ENCODE results near the gene ERC2. TPM values are rescaled to one million over a fixed set of nuclear protein-coding genes. Genes with fewer than 3 reads are reported as not detected.

Gene ERC2
- total RNA-seq, 4 donors from 2014 or later: 0.81 to 2.9 (median 1.6) TPM

DNA sequence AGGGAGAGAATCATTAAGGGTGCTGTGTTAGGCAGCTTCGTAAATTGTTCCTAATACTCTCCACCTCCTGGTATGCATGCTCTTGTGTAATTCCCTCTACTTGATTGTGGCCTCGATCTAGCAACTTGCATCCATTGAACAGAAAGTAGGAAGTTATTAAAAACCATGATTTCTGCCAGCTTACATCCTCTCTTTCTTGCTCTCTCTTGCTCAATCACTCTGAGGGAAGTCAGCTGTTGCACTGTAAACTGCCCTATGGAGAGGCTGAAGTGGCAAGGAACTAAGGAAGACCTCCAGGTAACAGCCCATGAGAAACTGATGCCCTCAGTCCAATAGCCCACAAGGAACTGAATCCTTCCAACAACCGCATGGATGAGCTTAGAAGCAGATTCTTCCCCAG is 92.6 kb downstream of the ERC2 start:
- Histone ChIP-seq H3K4me1 (no peaks in the 10 kb centered on the region), H3K4me3 (no peak overlapping the region), H3K27ac (no peak overlapping the region), H3K9me3 (peaks cover 0 to 11% (median 0%) of the 10 kb centered on the region in 3 donors), H3K27me3 (no peaks in the 10 kb centered on the region), H3K36me3 (no peaks in the 10 kb centered on the region)
- WGBS, 2 donors (ENCODE audit: low coverage in 1 of 2): 73 to 91% methylated on average over 2 to 3 of the region's 3 CpGs
- TF ChIP-seq EP300 (IDR thresholded peaks at IDR 0.05): no peak
- TF ChIP-seq POLR2A (IDR thresholded peaks at IDR 0.05): no peak
- TF ChIP-seq, protein P1, sequence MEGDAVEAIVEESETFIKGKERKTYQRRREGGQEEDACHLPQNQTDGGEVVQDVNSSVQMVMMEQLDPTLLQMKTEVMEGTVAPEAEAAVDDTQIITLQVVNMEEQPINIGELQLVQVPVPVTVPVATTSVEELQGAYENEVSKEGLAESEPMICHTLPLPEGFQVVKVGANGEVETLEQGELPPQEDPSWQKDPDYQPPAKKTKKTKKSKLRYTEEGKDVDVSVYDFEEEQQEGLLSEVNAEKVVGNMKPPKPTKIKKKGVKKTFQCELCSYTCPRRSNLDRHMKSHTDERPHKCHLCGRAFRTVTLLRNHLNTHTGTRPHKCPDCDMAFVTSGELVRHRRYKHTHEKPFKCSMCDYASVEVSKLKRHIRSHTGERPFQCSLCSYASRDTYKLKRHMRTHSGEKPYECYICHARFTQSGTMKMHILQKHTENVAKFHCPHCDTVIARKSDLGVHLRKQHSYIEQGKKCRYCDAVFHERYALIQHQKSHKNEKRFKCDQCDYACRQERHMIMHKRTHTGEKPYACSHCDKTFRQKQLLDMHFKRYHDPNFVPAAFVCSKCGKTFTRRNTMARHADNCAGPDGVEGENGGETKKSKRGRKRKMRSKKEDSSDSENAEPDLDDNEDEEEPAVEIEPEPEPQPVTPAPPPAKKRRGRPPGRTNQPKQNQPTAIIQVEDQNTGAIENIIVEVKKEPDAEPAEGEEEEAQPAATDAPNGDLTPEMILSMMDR (IDR thresholded peaks at IDR 0.05): no peak
- TF ChIP-seq POLR2AphosphoS5 (IDR thresholded peaks at IDR 0.05): no peak
- no peak for ATAC-seq

DNA sequence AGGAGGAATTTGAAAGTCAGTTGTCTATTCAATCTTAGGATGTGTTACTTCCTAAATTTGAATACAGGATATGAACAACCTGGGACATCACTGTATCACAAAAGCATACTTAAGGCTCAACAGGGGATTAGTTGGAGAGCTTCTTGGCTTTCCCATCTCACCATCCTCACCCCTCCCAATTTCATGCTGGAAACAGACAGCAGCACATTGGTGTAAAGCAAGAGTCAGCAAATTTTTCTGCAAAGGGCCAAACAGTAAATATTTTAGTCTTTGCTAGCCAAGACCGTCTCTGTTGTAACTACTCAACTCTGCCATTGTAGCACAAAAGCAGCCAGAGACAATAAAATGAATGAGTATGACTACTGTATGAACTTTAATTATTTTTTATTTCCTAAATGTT is 94.9 kb downstream of the ERC2 start:
- H3K27me3 ChIP-seq: no peaks in the 10 kb centered on the region
- no peaks in the 10 kb centered on the region for H3K4me1 ChIP-seq
- no peak overlapping the region for H3K27ac ChIP-seq
- H3K9me3 ChIP-seq: peaks cover 0 to 11% (median 0%) of the 10 kb centered on the region in 3 donors
- no peaks in the 10 kb centered on the region for H3K36me3 ChIP-seq
- 47 to 50% methylated on average over 1 of the region's 1 CpG for WGBS, 2 donors (ENCODE audit: low coverage in 1 of 2)
- TF ChIP-seq POLR2A (IDR thresholded peaks at IDR 0.05): no peak
- no peak for TF ChIP-seq POLR2AphosphoS5 (IDR thresholded peaks at IDR 0.05)
- no peak for TF ChIP-seq EP300 (IDR thresholded peaks at IDR 0.05)
- TF ChIP-seq, protein P1 (IDR thresholded peaks at IDR 0.05): no peak
- no peak overlapping the region for H3K4me3 ChIP-seq
- ATAC-seq: no peak

DNA sequence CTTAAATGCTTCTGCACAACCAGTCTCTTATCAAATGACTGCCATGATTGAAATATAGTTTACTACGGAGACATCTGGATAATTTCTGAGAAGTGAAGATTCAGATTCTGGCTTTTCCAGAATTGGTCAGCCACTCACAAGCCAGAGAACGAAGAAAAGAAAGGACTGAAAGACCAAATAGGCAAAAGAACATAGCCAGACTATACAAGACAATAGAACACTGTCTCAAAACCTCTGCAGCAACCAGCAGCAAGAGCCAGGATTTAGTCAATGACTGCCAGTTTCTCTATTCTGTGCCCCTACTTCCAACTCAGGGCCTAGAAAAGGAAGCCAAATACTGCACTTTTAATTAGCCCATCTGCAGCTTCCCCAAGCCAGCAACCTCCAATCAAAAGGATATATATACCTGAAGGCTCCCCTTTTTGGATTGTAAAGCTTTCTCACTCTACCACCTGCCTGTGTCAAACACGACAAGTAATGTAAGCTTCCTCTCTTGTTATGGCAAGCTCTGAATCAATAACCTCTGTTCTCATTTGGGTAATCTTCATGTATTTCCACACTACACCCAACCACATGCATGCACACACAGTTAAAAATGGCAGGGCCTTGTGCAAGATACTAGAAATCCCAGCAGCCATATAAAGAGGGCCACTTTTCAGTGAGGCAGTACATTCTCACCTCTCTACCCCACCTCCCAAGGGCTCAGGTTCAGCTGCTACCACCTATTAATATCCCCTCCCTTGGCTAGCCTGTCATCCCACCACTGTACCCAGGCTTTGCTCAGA is 97.1 kb downstream of the ERC2 start:
- no peak for ATAC-seq
- Histone ChIP-seq H3K9me3 (peaks cover 0 to 11% (median 0%) of the 10 kb centered on the region in 3 donors), H3K27me3 (no peaks in the 10 kb centered on the region), H3K36me3 (no peaks in the 10 kb centered on the region), H3K4me3 (no peak overlapping the region), H3K4me1 (no peaks in the 10 kb centered on the region), H3K27ac (no peak overlapping the region)
- TF ChIP-seq POLR2A (IDR thresholded peaks at IDR 0.05) (no peak), POLR2AphosphoS5 (IDR thresholded peaks at IDR 0.05) (no peak), EP300 (IDR thresholded peaks at IDR 0.05) (no peak)
- TF ChIP-seq, protein P1 (IDR thresholded peaks at IDR 0.05): no peak
- 56 to 84% methylated on average over 3 of the region's 3 CpGs for WGBS, 2 donors (ENCODE audit: low coverage in 1 of 2)

DNA sequence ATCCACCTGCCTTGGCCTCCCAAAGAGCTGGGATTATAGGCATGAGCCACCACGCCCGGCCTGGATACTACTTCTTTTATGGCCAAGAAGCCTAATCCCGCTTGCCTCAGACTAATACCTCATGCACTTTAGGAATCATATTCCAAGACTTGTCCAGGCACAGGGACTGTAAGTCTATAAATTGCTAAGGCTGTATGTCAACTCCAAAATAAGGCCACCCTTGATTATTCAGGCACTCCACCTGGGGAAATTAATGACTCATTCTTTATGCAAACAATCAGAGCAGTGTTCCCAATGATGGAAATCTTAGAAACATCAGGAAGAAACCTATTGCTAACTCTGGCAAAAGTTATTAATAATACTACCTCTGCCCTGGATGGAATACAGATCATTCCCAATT is 98.4 kb downstream of the ERC2 start:
- no peak overlapping the region for H3K4me3 ChIP-seq
- H3K4me1 ChIP-seq: no peaks in the 10 kb centered on the region
- TF ChIP-seq EP300 (IDR thresholded peaks at IDR 0.05) (no peak), POLR2A (IDR thresholded peaks at IDR 0.05) (no peak)
- TF ChIP-seq, protein P1 (IDR thresholded peaks at IDR 0.05): no peak
- no peaks in the 10 kb centered on the region for H3K36me3 ChIP-seq
- no peak overlapping the region for H3K27ac ChIP-seq
- WGBS, 2 donors (ENCODE audit: low coverage in 1 of 2): 92 to 94% methylated on average over 2 to 3 of the region's 3 CpGs
- no peaks in the 10 kb centered on the region for H3K9me3 ChIP-seq
- no peaks in the 10 kb centered on the region for H3K27me3 ChIP-seq
- ATAC-seq: no peak

DNA sequence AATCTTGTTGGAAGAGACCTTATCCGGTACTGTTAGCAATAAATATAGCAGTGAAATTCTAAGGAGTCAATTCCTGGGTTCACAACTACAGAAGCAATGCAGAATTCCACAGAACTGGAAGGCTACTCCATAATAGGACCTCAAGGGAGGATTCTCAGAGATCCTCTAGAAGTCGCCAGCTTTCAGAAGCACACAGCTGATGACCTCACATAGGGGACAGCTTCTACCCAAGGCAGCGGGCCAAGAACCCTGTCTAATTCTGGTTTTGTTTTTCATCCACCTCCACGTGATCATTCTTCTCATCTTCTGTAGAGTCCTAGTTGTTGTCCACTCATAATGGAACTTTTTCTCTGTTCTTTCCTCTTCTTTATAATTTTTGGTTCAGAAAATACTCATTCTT is 99.4 kb downstream of the ERC2 start:
- Histone ChIP-seq H3K4me1 (no peaks in the 10 kb centered on the region), H3K36me3 (no peaks in the 10 kb centered on the region), H3K27me3 (no peaks in the 10 kb centered on the region), H3K9me3 (no peaks in the 10 kb centered on the region), H3K27ac (no peak overlapping the region), H3K4me3 (no peak overlapping the region)
- 70 to 100% methylated on average over 2 to 3 of the region's 4 CpGs for whole genome bisulfite sequencing, 2 donors (ENCODE audit: low coverage in 1 of 2)
- TF ChIP-seq EP300 (IDR thresholded peaks at IDR 0.05): no peak
- no peak for TF ChIP-seq POLR2A (IDR thresholded peaks at IDR 0.05)
- TF ChIP-seq POLR2AphosphoS5 (IDR thresholded peaks at IDR 0.05): no peak
- TF ChIP-seq, protein P1 (IDR thresholded peaks at IDR 0.05): no peak
- ATAC-seq: no peak
